Endothelial cell of umbilical vein (primary cell): ENCODE results near the gene TMEM106A. TPM values are rescaled to one million over a fixed set of nuclear protein-coding genes. Genes with fewer than 3 reads are reported as not detected.

Source experiments
- BruUV-seq: library from RNA; stranded (reverse); fragments of 400-500 nt; replicated peaks from 2 replicates; lab custom pipeline; 2021; lab: Mats Ljungman, UMichigan
- CTCF ChIA-PET: fragments of 300-600, 350-600 bp; sonication (Branson Sonifier 250); formaldehyde crosslinking; loops from one replicate; lab custom pipeline; 2021; ENCODE audit warnings: antibody characterized with exemption, inconsistent platforms; lab: Charles Lee
- POLR2A ChIA-PET: fragments of 300-600, 350-600 bp; sonication (Branson Sonifier 250); formaldehyde crosslinking; loops from one replicate; lab custom pipeline; 2021; ENCODE audit warnings: antibody characterized with exemption, inconsistent platforms; lab: Charles Lee
- DNase-seq: peaks from one replicate; pipeline ENCODE4 v3.0.0-alpha.2; 2011; ENCODE audit warnings: low read depth, low spot score
- FAIRE-seq: peaks from 2 replicates; lab custom pipeline; 2011; peaks lifted over from hg19 to GRCh38; lab: Jason Lieb, UNC
- H2AFZ ChIP-seq: 2 replicates; pipeline ENCODE4 v1.6.0; 2012; ENCODE audit warnings: low read depth, low read length, control low read depth, inconsistent platforms
- H3K27ac ChIP-seq: 2 replicates; pipeline ENCODE4 v1.5.1; 2011; ENCODE audit warnings: low read depth, mild to moderate bottlenecking, control low read depth, low read length, moderate library complexity; ENCODE audit not compliant: insufficient read depth
- H3K27me3 ChIP-seq, 2 experiments: 2 replicates each; pipeline versions ENCODE4 v1.6.0 to v1.6.1; 2011; ENCODE audit warnings: low read length in 2 of 2, mixed read lengths in 1 of 2; ENCODE audit not compliant: control insufficient read depth in 2 of 2, insufficient read depth in 2 of 2
- H3K36me3 ChIP-seq, 2 experiments: 2 replicates in 1 of 2; 3 replicates in 1 of 2; pipeline ENCODE4 v1.5.1; 2011; ENCODE audit warnings: low read length in 2 of 2, mild to moderate bottlenecking in 1 of 2, moderate library complexity in 1 of 2; ENCODE audit not compliant: control insufficient read depth in 2 of 2, insufficient read depth in 2 of 2; ENCODE audit errors: extremely low read depth in 1 of 2
- H3K4me1 ChIP-seq: 3 replicates; pipeline ENCODE4 v1.5.1; 2011; ENCODE audit warnings: mild to moderate bottlenecking, low read length; ENCODE audit not compliant: control insufficient read depth, insufficient read depth; ENCODE audit errors: extremely low read depth
- H3K4me2 ChIP-seq: 2 replicates; pipeline ENCODE4 v1.6.1; 2011; ENCODE audit warnings: low read length, control low read depth, mixed read lengths; ENCODE audit not compliant: insufficient read depth
- H3K4me3 ChIP-seq, 3 experiments: fragments of 200-600 bp in 1 of 3; sonication (generic), shearing (Covaris generic) in 1 of 3; replicated peaks in 1 of 3; 2 replicates each; pipeline ENCODE4 v1.5.1; 2011 to 2016; ENCODE audit warnings: control low read depth in 3 of 3, low read length in 3 of 3, mild to moderate bottlenecking in 2 of 3, inconsistent platforms in 1 of 3, low read depth in 1 of 3, moderate library complexity in 1 of 3; ENCODE audit not compliant: insufficient read depth in 1 of 3
- H3K79me2 ChIP-seq: 2 replicates; pipeline ENCODE4 v1.6.0; 2012; ENCODE audit warnings: low read length, inconsistent platforms; ENCODE audit not compliant: control insufficient read depth, insufficient read depth
- H3K9ac ChIP-seq: replicated peaks from 2 replicates; pipeline ENCODE3; 2011; ENCODE audit warnings: low read length, control low read depth; ENCODE audit not compliant: insufficient read depth; ENCODE audit errors: extremely low read depth
- H3K9me1 ChIP-seq: replicated peaks from 3 replicates; pipeline ENCODE4 v1.6.0; 2011; ENCODE audit warnings: mild to moderate bottlenecking, low read length; ENCODE audit not compliant: control insufficient read depth, insufficient read depth; ENCODE audit errors: extremely low read depth
- H3K9me3 ChIP-seq: replicated peaks from 2 replicates; pipeline ENCODE4 v1.5.1; 2012; ENCODE audit warnings: low read length, inconsistent platforms; ENCODE audit not compliant: control insufficient read depth, insufficient read depth
- H4K20me1 ChIP-seq: replicated peaks from 2 replicates; pipeline ENCODE3; 2011; ENCODE audit warnings: mild to moderate bottlenecking, low read length; ENCODE audit not compliant: control insufficient read depth, insufficient read depth; ENCODE audit errors: extremely low read depth
- CTCF ChIP-seq, 2 donors: IDR thresholded peaks; 1 replicate in 1 of 2; 2 replicates in 1 of 2; pipeline ENCODE4 v1.5.1; 2011; ENCODE audit warnings: low read length in 2 of 2, mild to moderate bottlenecking in 2 of 2, moderate library complexity in 2 of 2, control low read depth in 1 of 2, inconsistent platforms in 1 of 2, low read depth in 1 of 2; ENCODE audit not compliant: insufficient read depth in 1 of 2; ENCODE audit errors: extremely low read depth in 1 of 2
- EZH2 ChIP-seq: IDR thresholded peaks from 2 replicates; pipeline ENCODE4 v1.6.1; 2012; ENCODE audit warnings: borderline replicate concordance, low read depth, mild to moderate bottlenecking, moderate library complexity, low read length, inconsistent platforms; ENCODE audit not compliant: severe bottlenecking
- FOS ChIP-seq: IDR thresholded peaks from 2 replicates; pipeline ENCODE4 v1.6.1; 2011; ENCODE audit warnings: mild to moderate bottlenecking, low read length, moderate library complexity, borderline replicate concordance; ENCODE audit not compliant: insufficient read depth
- GATA2 ChIP-seq: IDR thresholded peaks from 2 replicates; pipeline ENCODE4 v1.7.0; 2011; ENCODE audit warnings: low read depth, mild to moderate bottlenecking, moderate library complexity, mixed read lengths, low read length; ENCODE audit not compliant: insufficient read length, insufficient read depth
- JUN ChIP-seq: IDR thresholded peaks from 2 replicates; pipeline ENCODE4 v1.6.1; 2011; ENCODE audit warnings: borderline replicate concordance, low read depth; ENCODE audit not compliant: insufficient read length, insufficient read depth
- MAX ChIP-seq: IDR thresholded peaks from 2 replicates; pipeline ENCODE4 v1.6.1; 2011; ENCODE audit not compliant: insufficient read depth, insufficient read length
- MYC ChIP-seq: IDR thresholded peaks from one replicate; pipeline ENCODE4 v1.6.1; 2011; ENCODE audit warnings: mild to moderate bottlenecking, low read depth, low read length
- POLR2A ChIP-seq: IDR thresholded peaks from 2 replicates; pipeline ENCODE4 v1.6.1; 2012; ENCODE audit warnings: low read depth, mild to moderate bottlenecking, control low read depth, low read length
- POLR2AphosphoS5 ChIP-seq: IDR thresholded peaks from 2 replicates; pipeline ENCODE4 v1.6.1; 2012; ENCODE audit warnings: low read depth, mild to moderate bottlenecking, control low read depth, low read length, moderate library complexity; ENCODE audit not compliant: insufficient read depth
- dilution Hi-C: fragments of 300-500 bp; cut with MboI; formaldehyde crosslinking; loops from one replicate; pipeline ENCODE4 v1.15.0; 2019; ENCODE audit warnings: low sequenced_read_pairs; ENCODE audit not compliant: extremely low pct_ligation_motif_present
- intact Hi-C: fragments of 100-400 bp; cut with micrococcal nuclease; formaldehyde crosslinking; loops from one replicate; pipeline ENCODE4 v1.10.0; 2022
- polyA plus RNA-seq, 4 experiments: library from polyadenylated mRNA; depleted of rRNA in 3 of 4; stranded (reverse) in 3 of 4; unstranded in 1 of 4; fragments of >200 nt; gene quantifications; 2 replicates each; pipeline versions ENCODE4 v1.2.1 to v1.2.3, GENCODE V29; 2011 to 2012; ENCODE audit warnings: missing spikeins in 1 of 4
- total RNA-seq: library from RNA; stranded (reverse); gene quantifications from 2 replicates; pipeline ENCODE4 v1.2.3, GENCODE V29; 2021

The TMEM106A gene
- total and polyA plus RNA-seq, 2 donors (not counting 3 experiments of a cell fraction or from before 2014, with no cell fraction given), result 12.9 to 14.8 TPM

GRCh38 chr17:43224146-43224705, 12.6 kb downstream of the TMEM106A start:
- DNase-seq (no peak), FAIRE-seq (no peak)
- TF ChIP-seq MYC (no peak), CTCF (IDR thresholded peaks at IDR 0.05; ENCODE audit: extremely low read depth in 1 of 2, insufficient read depth in 1 of 2, low read depth in 1 of 2, low read length in 2 of 2) (no peak), FOS (no peak), POLR2A (no peak), JUN (no peak), MAX (no peak), EZH2 (no peak), GATA2 (no peak), POLR2AphosphoS5 (no peak)
- no peak overlapping the region for H3K4me3 ChIP-seq
- no peak overlapping the region for H3K9ac ChIP-seq
- BruUV-seq, result no TSS peak
- H3K27ac ChIP-seq, result no peak overlapping the region
- CTCF ChIA-PET, result no interaction called here
- no peaks in the 10 kb centered on the region for H3K27me3 ChIP-seq
- H3K79me2 ChIP-seq, result no peaks in the 10 kb centered on the region
- POLR2A ChIA-PET, result no interaction called here
- H3K4me2 ChIP-seq, result no peak overlapping the region
- H3K4me1 ChIP-seq, result no peaks in the 10 kb centered on the region
- peaks cover 0 to 2% of the 10 kb centered on the region in 2 experiments for H3K36me3 ChIP-seq
- no peaks in the 10 kb centered on the region for H4K20me1 ChIP-seq
- dilution Hi-C loops, result no loop called here
- no peak overlapping the region for H2AFZ ChIP-seq
- H3K9me3 ChIP-seq, result no peaks in the 10 kb centered on the region
- H3K9me1 ChIP-seq, result no peaks in the 10 kb centered on the region
- intact Hi-C loops, result no loop called here
